MM.1S (cell line): ENCODE measurements around the gene COL6A5.

Source experiments
- DNase-seq: peaks from one replicate; pipeline ENCODE4 v3.0.0-alpha.2; 2015
- H2AFZ ChIP-seq: fragments of 300-600 bp; sonication (generic); 2 replicates; pipeline ENCODE4 v1.6.0; 2016; ENCODE audit warnings: antibody characterized with exemption, low read length
- H3F3A ChIP-seq: fragments of 300-600 bp; sonication (generic); 2 replicates; pipeline ENCODE4 v1.6.1; 2016; ENCODE audit warnings: mild to moderate bottlenecking, antibody characterized with exemption, low read length, moderate library complexity, mixed read lengths; ENCODE audit not compliant: insufficient read depth
- H3K27ac ChIP-seq: fragments of 300-600 bp; sonication (generic); 2 replicates; pipeline ENCODE4 v1.5.1; 2016; ENCODE audit warnings: mild to moderate bottlenecking, low read length
- H3K27me3 ChIP-seq: fragments of 300-600 bp; sonication (generic); replicated peaks from 2 replicates; pipeline ENCODE4 v1.6.0; 2016; ENCODE audit warnings: low read length; ENCODE audit not compliant: insufficient read depth
- H3K36me3 ChIP-seq: fragments of 300-600 bp; sonication (generic); replicated peaks from 2 replicates; pipeline ENCODE4 v1.6.1; 2016; ENCODE audit warnings: mild to moderate bottlenecking, low read length, mixed read lengths; ENCODE audit not compliant: insufficient read depth
- H3K4me1 ChIP-seq: fragments of 300-600 bp; sonication (generic); 2 replicates; pipeline ENCODE4 v1.6.1; 2016; ENCODE audit warnings: low read length, mixed read lengths
- H3K4me2 ChIP-seq: fragments of 300-600 bp; sonication (generic); 2 replicates; pipeline ENCODE4 v1.6.0; 2016; ENCODE audit warnings: low read depth, low read length
- H3K4me3 ChIP-seq: fragments of 300-600 bp; sonication (generic); 2 replicates; pipeline ENCODE4 v1.5.1; 2016; ENCODE audit warnings: low read length, mixed read lengths
- H3K79me2 ChIP-seq: fragments of 300-600 bp; sonication (generic); 2 replicates; pipeline ENCODE4 v1.6.1; 2016; ENCODE audit warnings: mixed run types, low read length, mixed read lengths
- H3K9ac ChIP-seq: fragments of 300-600 bp; sonication (generic); 2 replicates; pipeline ENCODE4 v1.6.1; 2016; ENCODE audit warnings: low read length, mixed read lengths
- H3K9me2 ChIP-seq: fragments of 300-600 bp; sonication (generic); replicated peaks from 2 replicates; pipeline ENCODE4 v1.6.1; 2016; ENCODE audit warnings: mild to moderate bottlenecking, low read length, mixed read lengths; ENCODE audit not compliant: insufficient read depth
- H3K9me3 ChIP-seq: fragments of 300-600 bp; sonication (generic); replicated peaks from 2 replicates; pipeline ENCODE4 v1.6.1; 2016; ENCODE audit warnings: mild to moderate bottlenecking, low read length, mixed read lengths; ENCODE audit not compliant: insufficient read depth
- H4K20me1 ChIP-seq: fragments of 300-600 bp; sonication (generic); 2 replicates; pipeline ENCODE4 v1.6.1; 2016; ENCODE audit warnings: mild to moderate bottlenecking, low read length, moderate library complexity, mixed read lengths; ENCODE audit not compliant: insufficient read depth
- CTCF ChIP-seq: fragments of 300-600 bp; sonication (generic); IDR thresholded peaks from 2 replicates; pipeline ENCODE4 v1.5.1; 2016; ENCODE audit warnings: antibody characterized with exemption, low read length, mixed read lengths
- EZH2 ChIP-seq: fragments of 300-600 bp; sonication (generic); optimal IDR thresholded peaks from 2 replicates; pipeline ENCODE3; 2017; ENCODE audit warnings: low read depth, mild to moderate bottlenecking, antibody characterized with exemption, low read length, mixed read lengths
- EZH2phosphoT487 ChIP-seq: fragments of 300-600 bp; sonication (generic); IDR thresholded peaks from 2 replicates; pipeline ENCODE4 v1.6.1; 2018; ENCODE audit warnings: antibody characterized with exemption, low read length

The COL6A5 gene

GRCh38 chr3:130354430-130354829 lies 9.0 kb downstream of the COL6A5 start:
- H3K27me3 ChIP-seq = no peaks in the 10 kb centered on the region
- H3K4me1 ChIP-seq = no peaks in the 10 kb centered on the region
- H4K20me1 ChIP-seq = no peaks in the 10 kb centered on the region
- no peak for DNase-seq
- TF ChIP-seq EZH2phosphoT487 (no peak), EZH2 (no peak), CTCF (no peak)
- no peaks in the 10 kb centered on the region for H3K9me2 ChIP-seq
- H3F3A ChIP-seq = no peaks in the 10 kb centered on the region
- H3K4me3 ChIP-seq = no peak overlapping the region
- H2AFZ ChIP-seq = no peak overlapping the region
- H3K4me2 ChIP-seq = no peak overlapping the region
- no peak overlapping the region for H3K9ac ChIP-seq
- no peaks in the 10 kb centered on the region for H3K79me2 ChIP-seq
- H3K27ac ChIP-seq = no peak overlapping the region
- H3K36me3 ChIP-seq = no peaks in the 10 kb centered on the region
- no peaks in the 10 kb centered on the region for H3K9me3 ChIP-seq

GRCh38 chr3:130374033-130374432 lies 28.6 kb downstream of the COL6A5 start:
- Histone ChIP-seq H3K4me2 (no peak overlapping the region), H3F3A (no peaks in the 10 kb centered on the region), H3K4me1 (no peaks in the 10 kb centered on the region), H3K36me3 (no peaks in the 10 kb centered on the region), H4K20me1 (no peaks in the 10 kb centered on the region), H3K9ac (no peak overlapping the region), H3K27me3 (no peaks in the 10 kb centered on the region), H2AFZ (no peak overlapping the region), H3K9me3 (no peaks in the 10 kb centered on the region), H3K79me2 (no peaks in the 10 kb centered on the region), H3K27ac (no peak overlapping the region), H3K4me3 (no peak overlapping the region), H3K9me2 (no peaks in the 10 kb centered on the region)
- DNase-seq = no peak
- TF ChIP-seq CTCF (no peak), EZH2phosphoT487 (no peak), EZH2 (no peak)

- Histone ChIP-seq H3K4me2 (no peak overlapping the region), H3K4me1 (no peaks in the 10 kb centered on the region), H4K20me1 (no peaks in the 10 kb centered on the region), H3K27me3 (no peaks in the 10 kb centered on the region), H3K9ac (no peak overlapping the region), H2AFZ (no peak overlapping the region), H3K4me3 (no peak overlapping the region), H3K9me2 (no peaks in the 10 kb centered on the region), H3K79me2 (no peaks in the 10 kb centered on the region), H3K36me3 (no peaks in the 10 kb centered on the region), H3K9me3 (no peaks in the 10 kb centered on the region), H3F3A (no peaks in the 10 kb centered on the region), H3K27ac (no peak overlapping the region)
- DNase-seq = no peak
- TF ChIP-seq EZH2phosphoT487 (no peak), EZH2 (no peak)
These were observed 29.4 kb downstream of the COL6A5 start for GRCh38 chr3:130374908-130375307.

GRCh38 chr3:130377960-130378676 lies 32.6 kb downstream of the COL6A5 start:
- no peak for DNase-seq
- Histone ChIP-seq H3K27me3 (no peaks in the 10 kb centered on the region), H3K4me3 (no peak overlapping the region), H2AFZ (no peak overlapping the region), H3K4me1 (no peaks in the 10 kb centered on the region), H3K4me2 (no peak overlapping the region), H3K9ac (no peak overlapping the region), H3K27ac (no peak overlapping the region), H3K36me3 (no peaks in the 10 kb centered on the region), H3K9me3 (no peaks in the 10 kb centered on the region), H3K79me2 (no peaks in the 10 kb centered on the region), H3K9me2 (no peaks in the 10 kb centered on the region), H3F3A (no peaks in the 10 kb centered on the region), H4K20me1 (no peaks in the 10 kb centered on the region)
- TF ChIP-seq CTCF (no peak), EZH2 (no peak), EZH2phosphoT487 (no peak)
